NCI-H774 (cell line): ENCODE data around the gene ARHGAP28.

ENCODE experiments used
- DNase-seq: peaks from one replicate; lab custom pipeline; 2025; lab: John Stamatoyannopoulos, UW

ARHGAP28 gene

GRCh38 chr18:6960656-6961055 is 231.1 kb downstream of the ARHGAP28 start:
- no peak for DNase-seq

GRCh38 chr18:6961331-6961730 is 231.8 kb downstream of the ARHGAP28 start:
- DNase-seq: no peak

- no peak for DNase-seq
These were observed 233.3 kb downstream of the ARHGAP28 start for GRCh38 chr18:6962571-6963451.

GRCh38 chr18:6963452-6964097 is 234.1 kb downstream of the ARHGAP28 start:
- no peak for DNase-seq
